Stimulated activated CD8-positive, alpha-beta memory T cell treated with anti-CD3 and anti-CD28 coated beads, Interleukin-15, amount 100 ng/mL, for 4 hours (primary cell): ENCODE data around the gene CELF5.
"Not testable (repeated sequence)": the region's sequence is repeated elsewhere in the genome, so short reads cannot be mapped to it uniquely, and the experiment has no call there.

Experiments used
- DNase-seq, 2 donors: peaks; one replicate each; pipeline ENCODE4 v3.0.0-alpha.2; 2020; ENCODE audit warnings: low read depth in 2 of 2

CELF5 gene

DNA sequence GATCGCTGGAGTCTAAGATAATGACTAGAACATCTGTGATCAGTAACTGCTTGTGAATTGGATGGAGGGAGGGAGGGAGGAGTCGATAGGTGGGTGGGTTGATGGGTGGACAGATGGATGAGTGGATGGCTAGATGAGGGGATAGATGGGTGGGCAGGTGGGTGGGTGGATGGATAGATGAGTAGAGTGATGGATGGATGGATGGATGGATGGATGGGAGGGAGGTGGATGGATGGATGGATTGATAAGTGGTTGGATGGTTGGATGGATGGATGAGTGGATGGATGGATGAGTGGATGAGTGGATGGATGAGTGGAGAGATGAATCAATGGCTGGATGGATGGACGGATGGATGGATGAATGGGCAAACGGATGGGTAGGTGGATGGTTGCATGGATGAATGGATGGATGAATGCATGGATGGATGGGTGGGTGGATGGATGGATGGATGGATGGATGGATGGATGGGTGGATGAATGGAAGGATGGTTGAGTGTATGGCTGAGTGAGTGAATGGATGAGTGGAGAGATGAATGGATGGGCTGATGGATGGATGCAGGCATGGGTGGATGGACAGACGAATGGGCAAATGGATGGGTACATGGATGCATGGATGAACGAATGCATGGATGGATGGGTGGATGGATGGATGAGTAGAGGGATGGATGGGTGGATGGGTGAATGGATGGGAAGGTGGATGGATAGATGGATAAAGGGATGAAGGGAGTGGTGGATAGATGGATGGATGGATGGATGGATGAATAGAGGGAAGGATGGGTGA, 97.9 kb downstream of the CELF5 start:
- DNase-seq: no peak

- no peak for DNase-seq
Observed at GRCh38 chr19:3323026-3323425, 98.6 kb downstream of the CELF5 start.

GRCh38 chr19:3323658-3324057, 99.2 kb downstream of the CELF5 start:
- DNase-seq: no peak

DNA sequence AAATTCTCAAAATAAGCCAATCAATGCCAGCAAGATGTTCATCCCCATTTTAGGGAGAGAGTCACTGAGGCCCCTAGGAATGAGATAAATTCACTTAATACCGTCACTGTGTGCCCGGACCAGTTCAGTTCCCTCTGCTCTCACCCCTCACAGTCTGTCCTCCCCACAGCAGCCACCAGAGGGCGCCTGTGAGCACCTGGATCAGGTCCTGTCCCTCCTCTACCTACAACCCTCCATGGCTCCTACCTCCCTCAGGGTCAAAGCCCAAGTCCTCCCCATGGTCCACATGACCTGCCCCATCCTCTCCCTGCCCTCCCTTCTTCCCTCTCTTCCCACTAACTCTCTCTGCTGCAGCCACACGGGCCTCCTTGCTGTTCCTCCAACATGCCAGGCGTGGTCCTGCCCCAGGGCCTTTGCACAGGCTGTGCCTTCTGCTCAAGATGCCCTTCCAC, 100.0 kb downstream of the CELF5 start:
- DNase-seq: peak; percentile 18 to 58

- DNase-seq: no peak
Observed at GRCh38 chr19:3325451-3325850, 101.0 kb downstream of the CELF5 start.

- no peak for DNase-seq
Observed at GRCh38 chr19:3328743-3329142, 104.3 kb downstream of the CELF5 start.

GRCh38 chr19:3330047-3330446, 105.6 kb downstream of the CELF5 start:
- no peak for DNase-seq

- DNase-seq: not testable (repeated sequence)
Observed at GRCh38 chr19:3332232-3332631, 107.8 kb downstream of the CELF5 start.

DNA sequence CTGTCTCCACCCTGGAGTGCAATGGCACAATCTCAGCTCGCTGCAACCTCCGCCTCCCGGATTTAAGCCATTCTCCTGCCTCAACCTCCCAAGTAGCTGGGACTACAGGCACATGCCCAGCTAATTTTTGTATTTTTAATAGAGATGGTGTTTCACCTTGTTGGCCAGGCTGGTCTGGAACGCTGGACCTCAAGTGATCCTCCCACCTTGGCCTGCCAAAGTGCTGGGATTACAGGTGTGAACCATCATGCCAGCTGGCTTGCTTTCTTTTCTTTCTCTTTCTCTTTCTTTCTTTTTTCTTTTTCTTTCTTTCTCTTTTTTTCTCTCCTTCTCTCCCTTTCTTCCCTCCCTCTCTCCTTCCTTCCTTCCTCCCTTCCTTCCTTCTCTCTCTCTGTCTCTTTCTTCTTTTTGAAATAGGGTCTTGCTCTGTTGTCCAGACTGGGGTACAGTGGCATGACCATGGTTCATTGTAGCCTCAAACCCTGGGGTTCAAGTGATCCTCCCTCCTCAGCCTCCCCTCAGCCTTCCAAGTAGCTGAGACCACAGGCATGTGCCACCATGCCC, 108.6 kb downstream of the CELF5 start:
- no peak for DNase-seq

- DNase-seq: no peak
Observed at GRCh38 chr19:3333662-3334061, 109.2 kb downstream of the CELF5 start.

DNA sequence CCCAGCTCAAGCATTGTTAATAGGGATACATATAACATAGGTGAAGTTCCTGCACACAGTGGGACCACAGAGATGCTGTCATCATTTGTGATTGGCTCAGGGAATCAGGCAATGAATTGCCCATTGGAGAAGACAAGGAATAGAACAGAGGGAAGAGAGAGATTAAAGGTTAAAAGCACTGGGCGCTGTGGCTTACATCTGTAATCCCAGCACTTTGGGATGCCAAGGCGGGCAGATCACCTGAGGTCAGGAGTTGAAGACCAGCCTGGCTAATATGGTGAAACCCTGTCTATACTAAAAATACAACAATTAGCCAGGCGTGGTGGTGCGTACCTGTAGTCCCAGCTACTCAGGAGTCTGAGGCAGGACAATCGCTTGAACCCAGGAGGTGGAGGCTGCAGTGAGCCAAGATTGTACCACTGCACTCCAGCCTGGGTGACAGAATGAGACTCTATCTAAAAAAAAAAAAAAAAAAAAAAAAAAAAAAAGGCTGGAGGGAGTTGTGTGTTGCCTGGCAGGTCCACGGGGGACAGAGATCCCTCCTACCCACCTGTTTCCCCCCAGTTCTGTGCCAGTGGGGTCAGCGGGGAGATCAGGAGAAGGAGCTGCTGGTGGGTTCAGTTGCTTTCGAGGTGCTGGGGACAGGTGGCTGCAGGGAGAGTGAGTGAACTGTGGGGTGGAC, 110.4 kb downstream of the CELF5 start:
- not testable (repeated sequence) for DNase-seq

DNA sequence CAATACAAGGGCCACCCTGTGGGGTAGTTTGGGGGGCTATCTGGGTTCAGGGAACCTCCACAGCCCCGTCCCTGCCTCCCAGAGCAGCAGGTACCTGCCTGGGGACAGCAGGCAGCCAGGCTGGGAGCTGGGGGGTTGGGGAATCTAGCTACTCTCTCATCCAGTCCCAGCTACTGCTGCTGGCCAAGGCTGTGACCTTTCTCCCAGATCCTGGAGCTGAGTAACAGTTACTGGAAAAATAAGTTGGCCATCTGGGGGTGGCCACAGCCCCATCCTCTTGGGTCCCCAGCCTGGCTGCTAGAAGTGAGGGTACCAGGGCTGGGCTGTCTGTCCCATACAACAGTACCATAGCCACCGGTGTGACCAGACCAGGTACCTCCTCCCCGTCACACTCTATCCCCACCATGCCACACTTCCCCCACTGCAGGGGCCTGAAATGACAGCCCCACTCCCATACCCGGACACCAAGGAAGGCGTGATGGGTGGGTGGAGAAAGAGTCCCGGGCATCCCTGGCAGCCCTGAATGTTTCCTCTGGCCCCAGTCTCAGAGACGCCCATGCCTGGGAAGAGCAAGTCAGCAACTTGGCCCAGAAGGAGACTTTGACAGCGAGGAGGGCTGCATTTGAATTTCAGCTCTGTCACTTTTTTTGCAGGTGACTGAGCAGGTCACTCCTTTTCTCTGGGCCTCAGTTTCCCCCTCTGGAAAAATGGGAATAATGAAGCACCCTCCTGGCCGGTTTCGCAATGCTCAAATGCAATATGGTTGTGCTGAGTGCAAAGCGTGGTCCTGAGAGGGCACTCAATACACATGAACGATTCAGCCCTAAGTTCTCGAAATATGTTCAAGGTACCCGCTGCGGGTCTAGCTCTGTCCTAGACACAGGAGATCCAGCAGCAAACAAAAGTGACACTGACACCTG, 111.2 kb downstream of the CELF5 start:
- DNase-seq: no peak

DNA sequence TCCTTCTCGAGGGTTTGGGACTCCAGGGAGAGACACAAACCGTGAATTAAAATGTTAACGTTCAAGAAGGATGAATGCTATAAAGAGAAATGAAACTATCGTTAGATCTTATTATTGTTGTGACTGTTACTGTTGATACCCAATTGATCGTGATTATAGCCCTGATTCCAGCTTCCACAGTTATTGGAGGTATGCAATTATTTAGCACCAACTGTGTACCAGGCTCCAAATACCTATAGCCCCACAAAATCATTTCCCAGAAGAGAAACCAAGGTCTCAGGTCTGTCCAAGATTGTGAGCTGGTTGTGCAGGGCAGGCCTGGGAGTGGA, 111.9 kb downstream of the CELF5 start:
- no peak for DNase-seq

DNA sequence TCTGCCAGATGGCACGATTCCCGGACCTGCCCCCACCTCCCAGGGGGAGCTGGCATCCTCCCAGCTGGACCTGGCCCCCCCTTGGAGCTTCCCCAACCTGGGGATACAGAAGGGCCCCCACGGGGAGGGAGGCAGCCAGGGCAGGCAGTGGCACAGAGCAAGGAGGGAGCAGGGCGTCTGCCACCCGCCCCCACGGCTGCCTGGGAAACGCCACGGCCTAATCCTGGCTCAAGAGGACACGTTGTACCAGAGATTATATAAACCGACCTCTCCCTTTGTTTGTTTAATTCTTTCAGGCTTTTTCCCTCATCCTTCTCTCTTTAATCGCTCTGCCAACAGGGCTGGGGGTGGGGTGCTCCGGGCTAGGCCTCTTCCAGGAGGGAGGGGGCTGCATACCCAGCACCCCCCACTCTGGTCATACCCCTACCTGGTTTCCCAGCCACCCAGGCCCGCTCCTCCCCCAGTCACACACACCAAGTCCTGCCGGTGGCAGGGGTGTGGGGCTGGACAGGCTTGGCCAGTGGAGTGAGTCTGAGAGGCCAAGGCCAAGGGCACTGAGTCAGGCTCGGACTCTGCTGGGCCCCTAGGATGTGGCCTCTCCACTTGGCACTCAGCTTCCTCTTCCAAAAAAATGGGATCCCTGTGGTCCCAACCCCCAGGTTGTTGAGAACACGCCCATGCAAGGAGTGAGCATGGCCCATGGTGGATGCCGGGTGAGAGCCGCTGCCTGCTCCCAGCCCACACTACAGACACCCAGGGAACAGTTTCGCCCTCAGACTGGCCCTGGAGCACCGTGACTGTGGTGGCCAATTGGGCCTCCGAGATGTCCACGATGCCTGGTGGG, 112.4 kb downstream of the CELF5 start:
- DNase-seq: no peak

- DNase-seq: peak in 1 of 2 donors; percentile 22
Observed at GRCh38 chr19:3338541-3339181, 114.2 kb downstream of the CELF5 start.

GRCh38 chr19:3340340-3340739, 115.9 kb downstream of the CELF5 start:
- DNase-seq: no peak

- no peak for DNase-seq
Observed at GRCh38 chr19:3342246-3342645, 117.8 kb downstream of the CELF5 start.

DNA sequence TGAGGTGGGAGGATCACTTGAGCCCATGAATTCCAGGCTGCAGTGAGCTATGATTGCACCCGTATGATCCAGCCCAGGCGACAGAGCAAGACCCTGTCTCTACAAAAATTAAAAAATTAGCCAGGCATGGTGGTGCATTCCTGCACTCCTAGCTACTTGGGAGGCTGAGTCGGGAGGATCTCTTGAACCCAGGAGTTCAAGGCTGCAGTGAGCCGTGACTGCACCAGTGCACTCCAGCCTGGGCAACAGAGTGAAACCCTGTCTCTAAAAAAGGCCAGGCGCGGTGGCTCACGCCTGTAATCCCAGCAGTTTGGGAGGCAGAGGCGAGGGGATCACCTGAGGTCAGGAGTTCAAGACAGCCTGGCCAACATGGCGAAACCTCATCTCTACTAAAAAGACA, 118.5 kb downstream of the CELF5 start:
- not testable (repeated sequence) for DNase-seq

GRCh38 chr19:3343619-3344502, 119.4 kb downstream of the CELF5 start:
- no peak for DNase-seq
